Neural progenitor cell (in vitro differentiated cells): Measurements from ENCODE around the gene PHKG2.

Experiments
- CTCF ChIP-seq: fragments of 200-600 bp; sonication (generic); IDR thresholded peaks from 2 replicates; pipeline ENCODE4 v1.5.1; 2017; ENCODE audit warnings: antibody characterized with exemption, mild to moderate bottlenecking
- EZH2 ChIP-seq: fragments of 200-600 bp; sonication (generic); IDR thresholded peaks from 2 replicates; pipeline ENCODE4 v1.6.1; 2017; ENCODE audit warnings: antibody characterized with exemption, mild to moderate bottlenecking, moderate library complexity
- EZH2phosphoT487 ChIP-seq: fragments of 200-600 bp; sonication (generic); IDR thresholded peaks from 2 replicates; pipeline ENCODE4 v1.6.1; 2017; ENCODE audit warnings: antibody characterized with exemption

- no peak for TF ChIP-seq CTCF
- TF ChIP-seq EZH2: no peak
- TF ChIP-seq EZH2phosphoT487: no peak
These were observed 3.1 kb upstream of the PHKG2 start for GRCh38 chr16:30745082-30745481.
